ENCODE data around the gene LMF1.

Gene LMF1

GRCh38 chr16:972316-973002 is 1.7 kb upstream of the LMF1 start:
- no peak for DNase-seq (ENCODE audit: low read depth)
- no peak overlapping the region for H3K4me3 ChIP-seq (ENCODE audit: control insufficient read depth, low read depth, low read length)
- no peak for TF ChIP-seq CTCF (conservative IDR thresholded peaks at IDR 0.05; ENCODE audit: control insufficient read depth, insufficient read depth, low read depth, low read length)

GRCh38 chr16:971981-972315 is 1.2 kb upstream of the LMF1 start:
- no peak for TF ChIP-seq CTCF (conservative IDR thresholded peaks at IDR 0.05; ENCODE audit: control insufficient read depth, insufficient read depth, low read depth, low read length)
- no peak for DNase-seq (ENCODE audit: low read depth)
- H3K4me3 ChIP-seq (ENCODE audit: control insufficient read depth, low read depth, low read length) = no peak overlapping the region

GRCh38 chr16:971582-971905 is 760 bp upstream of the LMF1 start:
- DNase-seq (ENCODE audit: low read depth) = no peak
- no peak for TF ChIP-seq CTCF (conservative IDR thresholded peaks at IDR 0.05; ENCODE audit: control insufficient read depth, insufficient read depth, low read depth, low read length)
- no peak overlapping the region for H3K4me3 ChIP-seq (ENCODE audit: control insufficient read depth, low read depth, low read length)

GRCh38 chr16:970386-970765 is 408 bp downstream of the LMF1 start:
- DNase-seq (ENCODE audit: low read depth) = no peak
- no peak for TF ChIP-seq CTCF (conservative IDR thresholded peaks at IDR 0.05; ENCODE audit: control insufficient read depth, insufficient read depth, low read depth, low read length)
- peak overlapping the region; percentile 60 for H3K4me3 ChIP-seq (ENCODE audit: control insufficient read depth, low read depth, low read length)

- H3K4me3 ChIP-seq (ENCODE audit: control insufficient read depth, low read depth, low read length) = peak overlapping the region; percentile 60
- TF ChIP-seq CTCF (conservative IDR thresholded peaks at IDR 0.05; ENCODE audit: control insufficient read depth, insufficient read depth, low read depth, low read length) = no peak
- DNase-seq (ENCODE audit: low read depth) = peak; percentile 16
Observed at GRCh38 chr16:969508-970385, 1.0 kb downstream of the LMF1 start.

- no peak for TF ChIP-seq CTCF (conservative IDR thresholded peaks at IDR 0.05; ENCODE audit: control insufficient read depth, insufficient read depth, low read depth, low read length)
- no peak for DNase-seq (ENCODE audit: low read depth)
- H3K4me3 ChIP-seq (ENCODE audit: control insufficient read depth, low read depth, low read length) = no peak overlapping the region
Observed at GRCh38 chr16:968620-969019, 2.2 kb downstream of the LMF1 start.

Data from fibroblast of mammary gland (primary cell).